ENCODE data around the gene LEP. TPM values are rescaled to one million over a fixed set of nuclear protein-coding genes. Genes with fewer than 3 reads are reported as not detected.

The LEP gene
- total and polyA plus RNA-seq, 9 of the 15 experiments (the other 6 are each of a cell fraction or from before 2014, with no cell fraction given) = not detected

DNA sequence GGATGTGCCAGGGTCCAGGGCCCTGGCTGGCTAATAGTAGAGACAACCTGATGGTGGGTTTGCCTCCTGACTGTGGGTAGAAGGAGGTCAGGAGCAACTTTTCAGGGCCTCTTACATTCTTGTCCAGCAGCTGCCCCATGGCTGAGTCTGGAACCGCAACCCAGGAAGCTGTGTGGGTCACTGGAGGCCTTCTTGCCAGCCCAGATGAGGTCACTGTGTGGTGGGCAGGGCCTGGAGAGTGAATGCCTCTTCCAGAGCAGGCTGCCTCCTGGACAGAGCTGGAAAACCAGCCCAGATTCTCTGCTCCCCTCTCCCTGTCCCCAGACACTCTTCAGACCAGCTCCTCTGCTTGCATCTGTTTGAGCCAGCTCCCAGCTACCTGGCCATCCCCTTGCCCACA is 43.5 kb upstream of the LEP start (continued):
- TF ChIP-seq, protein P1, sequence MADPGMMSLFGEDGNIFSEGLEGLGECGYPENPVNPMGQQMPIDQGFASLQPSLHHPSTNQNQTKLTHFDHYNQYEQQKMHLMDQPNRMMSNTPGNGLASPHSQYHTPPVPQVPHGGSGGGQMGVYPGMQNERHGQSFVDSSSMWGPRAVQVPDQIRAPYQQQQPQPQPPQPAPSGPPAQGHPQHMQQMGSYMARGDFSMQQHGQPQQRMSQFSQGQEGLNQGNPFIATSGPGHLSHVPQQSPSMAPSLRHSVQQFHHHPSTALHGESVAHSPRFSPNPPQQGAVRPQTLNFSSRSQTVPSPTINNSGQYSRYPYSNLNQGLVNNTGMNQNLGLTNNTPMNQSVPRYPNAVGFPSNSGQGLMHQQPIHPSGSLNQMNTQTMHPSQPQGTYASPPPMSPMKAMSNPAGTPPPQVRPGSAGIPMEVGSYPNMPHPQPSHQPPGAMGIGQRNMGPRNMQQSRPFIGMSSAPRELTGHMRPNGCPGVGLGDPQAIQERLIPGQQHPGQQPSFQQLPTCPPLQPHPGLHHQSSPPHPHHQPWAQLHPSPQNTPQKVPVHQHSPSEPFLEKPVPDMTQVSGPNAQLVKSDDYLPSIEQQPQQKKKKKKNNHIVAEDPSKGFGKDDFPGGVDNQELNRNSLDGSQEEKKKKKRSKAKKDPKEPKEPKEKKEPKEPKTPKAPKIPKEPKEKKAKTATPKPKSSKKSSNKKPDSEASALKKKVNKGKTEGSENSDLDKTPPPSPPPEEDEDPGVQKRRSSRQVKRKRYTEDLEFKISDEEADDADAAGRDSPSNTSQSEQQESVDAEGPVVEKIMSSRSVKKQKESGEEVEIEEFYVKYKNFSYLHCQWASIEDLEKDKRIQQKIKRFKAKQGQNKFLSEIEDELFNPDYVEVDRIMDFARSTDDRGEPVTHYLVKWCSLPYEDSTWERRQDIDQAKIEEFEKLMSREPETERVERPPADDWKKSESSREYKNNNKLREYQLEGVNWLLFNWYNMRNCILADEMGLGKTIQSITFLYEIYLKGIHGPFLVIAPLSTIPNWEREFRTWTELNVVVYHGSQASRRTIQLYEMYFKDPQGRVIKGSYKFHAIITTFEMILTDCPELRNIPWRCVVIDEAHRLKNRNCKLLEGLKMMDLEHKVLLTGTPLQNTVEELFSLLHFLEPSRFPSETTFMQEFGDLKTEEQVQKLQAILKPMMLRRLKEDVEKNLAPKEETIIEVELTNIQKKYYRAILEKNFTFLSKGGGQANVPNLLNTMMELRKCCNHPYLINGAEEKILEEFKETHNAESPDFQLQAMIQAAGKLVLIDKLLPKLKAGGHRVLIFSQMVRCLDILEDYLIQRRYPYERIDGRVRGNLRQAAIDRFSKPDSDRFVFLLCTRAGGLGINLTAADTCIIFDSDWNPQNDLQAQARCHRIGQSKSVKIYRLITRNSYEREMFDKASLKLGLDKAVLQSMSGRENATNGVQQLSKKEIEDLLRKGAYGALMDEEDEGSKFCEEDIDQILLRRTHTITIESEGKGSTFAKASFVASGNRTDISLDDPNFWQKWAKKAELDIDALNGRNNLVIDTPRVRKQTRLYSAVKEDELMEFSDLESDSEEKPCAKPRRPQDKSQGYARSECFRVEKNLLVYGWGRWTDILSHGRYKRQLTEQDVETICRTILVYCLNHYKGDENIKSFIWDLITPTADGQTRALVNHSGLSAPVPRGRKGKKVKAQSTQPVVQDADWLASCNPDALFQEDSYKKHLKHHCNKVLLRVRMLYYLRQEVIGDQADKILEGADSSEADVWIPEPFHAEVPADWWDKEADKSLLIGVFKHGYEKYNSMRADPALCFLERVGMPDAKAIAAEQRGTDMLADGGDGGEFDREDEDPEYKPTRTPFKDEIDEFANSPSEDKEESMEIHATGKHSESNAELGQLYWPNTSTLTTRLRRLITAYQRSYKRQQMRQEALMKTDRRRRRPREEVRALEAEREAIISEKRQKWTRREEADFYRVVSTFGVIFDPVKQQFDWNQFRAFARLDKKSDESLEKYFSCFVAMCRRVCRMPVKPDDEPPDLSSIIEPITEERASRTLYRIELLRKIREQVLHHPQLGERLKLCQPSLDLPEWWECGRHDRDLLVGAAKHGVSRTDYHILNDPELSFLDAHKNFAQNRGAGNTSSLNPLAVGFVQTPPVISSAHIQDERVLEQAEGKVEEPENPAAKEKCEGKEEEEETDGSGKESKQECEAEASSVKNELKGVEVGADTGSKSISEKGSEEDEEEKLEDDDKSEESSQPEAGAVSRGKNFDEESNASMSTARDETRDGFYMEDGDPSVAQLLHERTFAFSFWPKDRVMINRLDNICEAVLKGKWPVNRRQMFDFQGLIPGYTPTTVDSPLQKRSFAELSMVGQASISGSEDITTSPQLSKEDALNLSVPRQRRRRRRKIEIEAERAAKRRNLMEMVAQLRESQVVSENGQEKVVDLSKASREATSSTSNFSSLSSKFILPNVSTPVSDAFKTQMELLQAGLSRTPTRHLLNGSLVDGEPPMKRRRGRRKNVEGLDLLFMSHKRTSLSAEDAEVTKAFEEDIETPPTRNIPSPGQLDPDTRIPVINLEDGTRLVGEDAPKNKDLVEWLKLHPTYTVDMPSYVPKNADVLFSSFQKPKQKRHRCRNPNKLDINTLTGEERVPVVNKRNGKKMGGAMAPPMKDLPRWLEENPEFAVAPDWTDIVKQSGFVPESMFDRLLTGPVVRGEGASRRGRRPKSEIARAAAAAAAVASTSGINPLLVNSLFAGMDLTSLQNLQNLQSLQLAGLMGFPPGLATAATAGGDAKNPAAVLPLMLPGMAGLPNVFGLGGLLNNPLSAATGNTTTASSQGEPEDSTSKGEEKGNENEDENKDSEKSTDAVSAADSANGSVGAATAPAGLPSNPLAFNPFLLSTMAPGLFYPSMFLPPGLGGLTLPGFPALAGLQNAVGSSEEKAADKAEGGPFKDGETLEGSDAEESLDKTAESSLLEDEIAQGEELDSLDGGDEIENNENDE (IDR thresholded peaks at IDR 0.05; ENCODE audit: low read depth, low read length) = no peak
- TF ChIP-seq ZNF311 (CRISPR knock-in tag; IDR thresholded peaks at IDR 0.05) = no peak
- TF ChIP-seq TFAM (CRISPR knock-in tag; conservative IDR thresholded peaks at IDR 0.05) = no peak
- no peak for TF ChIP-seq SIN3A (IDR thresholded peaks at IDR 0.05; ENCODE audit: borderline replicate concordance in 2 of 2, control insufficient read depth in 1 of 2, low read depth in 2 of 2, low read length in 2 of 2)
- no peak for TF ChIP-seq ZNF57 (CRISPR knock-in tag; IDR thresholded peaks at IDR 0.05)
- TF ChIP-seq, protein P2, sequence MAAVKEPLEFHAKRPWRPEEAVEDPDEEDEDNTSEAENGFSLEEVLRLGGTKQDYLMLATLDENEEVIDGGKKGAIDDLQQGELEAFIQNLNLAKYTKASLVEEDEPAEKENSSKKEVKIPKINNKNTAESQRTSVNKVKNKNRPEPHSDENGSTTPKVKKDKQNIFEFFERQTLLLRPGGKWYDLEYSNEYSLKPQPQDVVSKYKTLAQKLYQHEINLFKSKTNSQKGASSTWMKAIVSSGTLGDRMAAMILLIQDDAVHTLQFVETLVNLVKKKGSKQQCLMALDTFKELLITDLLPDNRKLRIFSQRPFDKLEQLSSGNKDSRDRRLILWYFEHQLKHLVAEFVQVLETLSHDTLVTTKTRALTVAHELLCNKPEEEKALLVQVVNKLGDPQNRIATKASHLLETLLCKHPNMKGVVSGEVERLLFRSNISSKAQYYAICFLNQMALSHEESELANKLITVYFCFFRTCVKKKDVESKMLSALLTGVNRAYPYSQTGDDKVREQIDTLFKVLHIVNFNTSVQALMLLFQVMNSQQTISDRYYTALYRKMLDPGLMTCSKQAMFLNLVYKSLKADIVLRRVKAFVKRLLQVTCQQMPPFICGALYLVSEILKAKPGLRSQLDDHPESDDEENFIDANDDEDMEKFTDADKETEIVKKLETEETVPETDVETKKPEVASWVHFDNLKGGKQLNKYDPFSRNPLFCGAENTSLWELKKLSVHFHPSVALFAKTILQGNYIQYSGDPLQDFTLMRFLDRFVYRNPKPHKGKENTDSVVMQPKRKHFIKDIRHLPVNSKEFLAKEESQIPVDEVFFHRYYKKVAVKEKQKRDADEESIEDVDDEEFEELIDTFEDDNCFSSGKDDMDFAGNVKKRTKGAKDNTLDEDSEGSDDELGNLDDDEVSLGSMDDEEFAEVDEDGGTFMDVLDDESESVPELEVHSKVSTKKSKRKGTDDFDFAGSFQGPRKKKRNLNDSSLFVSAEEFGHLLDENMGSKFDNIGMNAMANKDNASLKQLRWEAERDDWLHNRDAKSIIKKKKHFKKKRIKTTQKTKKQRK (IDR thresholded peaks at IDR 0.05; ENCODE audit: borderline replicate concordance, low read depth, low read length) = no peak
- TF ChIP-seq JUN (IDR thresholded peaks at IDR 0.05; ENCODE audit: borderline replicate concordance, low read depth, low read length) = no peak
- no peak for TF ChIP-seq JUN (CRISPR knock-in tag; IDR thresholded peaks at IDR 0.05; ENCODE audit: borderline replicate concordance)
- TF ChIP-seq, protein P3, sequence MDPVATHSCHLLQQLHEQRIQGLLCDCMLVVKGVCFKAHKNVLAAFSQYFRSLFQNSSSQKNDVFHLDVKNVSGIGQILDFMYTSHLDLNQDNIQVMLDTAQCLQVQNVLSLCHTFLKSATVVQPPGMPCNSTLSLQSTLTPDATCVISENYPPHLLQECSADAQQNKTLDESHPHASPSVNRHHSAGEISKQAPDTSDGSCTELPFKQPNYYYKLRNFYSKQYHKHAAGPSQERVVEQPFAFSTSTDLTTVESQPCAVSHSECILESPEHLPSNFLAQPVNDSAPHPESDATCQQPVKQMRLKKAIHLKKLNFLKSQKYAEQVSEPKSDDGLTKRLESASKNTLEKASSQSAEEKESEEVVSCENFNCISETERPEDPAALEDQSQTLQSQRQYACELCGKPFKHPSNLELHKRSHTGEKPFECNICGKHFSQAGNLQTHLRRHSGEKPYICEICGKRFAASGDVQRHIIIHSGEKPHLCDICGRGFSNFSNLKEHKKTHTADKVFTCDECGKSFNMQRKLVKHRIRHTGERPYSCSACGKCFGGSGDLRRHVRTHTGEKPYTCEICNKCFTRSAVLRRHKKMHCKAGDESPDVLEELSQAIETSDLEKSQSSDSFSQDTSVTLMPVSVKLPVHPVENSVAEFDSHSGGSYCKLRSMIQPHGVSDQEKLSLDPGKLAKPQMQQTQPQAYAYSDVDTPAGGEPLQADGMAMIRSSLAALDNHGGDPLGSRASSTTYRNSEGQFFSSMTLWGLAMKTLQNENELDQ (CRISPR knock-in tag; IDR thresholded peaks at IDR 0.05; ENCODE audit: borderline replicate concordance) = no peak
- TF ChIP-seq HMGN3 (IDR thresholded peaks at IDR 0.05; ENCODE audit: borderline replicate concordance, extremely low read depth, insufficient read length, low read depth, low read length) = no peak
